ENCODE results near the gene CREBBP.

The CREBBP gene

GRCh38 chr16:3879887-3880564 lies 487 bp downstream of the CREBBP start:
- DNase-seq (ENCODE audit: low spot score), result peak; percentile 69

DNA sequence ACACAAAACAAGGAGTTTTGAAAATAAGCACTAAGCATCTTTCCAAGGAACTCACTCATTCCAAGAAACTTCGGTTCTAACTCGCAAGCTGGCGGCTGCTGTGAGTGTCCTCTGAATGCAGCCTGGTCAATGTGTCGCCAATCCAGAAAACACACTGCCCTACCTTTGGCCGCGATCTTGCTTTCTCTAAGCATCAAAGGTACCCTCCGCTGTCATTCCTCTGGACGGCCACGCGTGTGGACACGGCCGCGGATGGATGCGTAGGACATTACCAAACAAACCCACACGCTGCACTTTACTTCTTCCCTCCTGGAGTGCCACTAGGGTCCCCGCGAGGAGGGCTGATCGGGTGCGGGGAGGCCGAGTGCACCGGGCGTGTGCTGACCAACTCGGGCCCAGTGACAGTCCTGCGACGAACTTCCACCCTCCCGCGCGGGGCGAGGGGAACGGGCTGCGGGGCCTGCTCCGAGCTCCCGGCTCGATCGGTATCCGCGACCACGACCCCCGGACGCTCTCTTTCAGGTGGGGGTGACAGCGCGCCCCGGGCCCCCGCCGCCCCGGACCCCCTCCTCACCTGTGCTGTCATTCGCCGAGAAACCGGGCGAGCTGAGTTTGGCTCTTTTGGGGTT lies 1.1 kb downstream of the CREBBP start:
- DNase-seq (ENCODE audit: low spot score), result peak; percentile 43

GRCh38 chr16:3878610-3879009 lies 1.9 kb downstream of the CREBBP start:
- peak; percentile 26 for DNase-seq (ENCODE audit: low spot score)

GRCh38 chr16:3876695-3877094 lies 3.8 kb downstream of the CREBBP start:
- peak; percentile 77 for DNase-seq (ENCODE audit: low spot score)

GRCh38 chr16:3876160-3876559 lies 4.4 kb downstream of the CREBBP start:
- no peak for DNase-seq (ENCODE audit: low spot score)

DNA sequence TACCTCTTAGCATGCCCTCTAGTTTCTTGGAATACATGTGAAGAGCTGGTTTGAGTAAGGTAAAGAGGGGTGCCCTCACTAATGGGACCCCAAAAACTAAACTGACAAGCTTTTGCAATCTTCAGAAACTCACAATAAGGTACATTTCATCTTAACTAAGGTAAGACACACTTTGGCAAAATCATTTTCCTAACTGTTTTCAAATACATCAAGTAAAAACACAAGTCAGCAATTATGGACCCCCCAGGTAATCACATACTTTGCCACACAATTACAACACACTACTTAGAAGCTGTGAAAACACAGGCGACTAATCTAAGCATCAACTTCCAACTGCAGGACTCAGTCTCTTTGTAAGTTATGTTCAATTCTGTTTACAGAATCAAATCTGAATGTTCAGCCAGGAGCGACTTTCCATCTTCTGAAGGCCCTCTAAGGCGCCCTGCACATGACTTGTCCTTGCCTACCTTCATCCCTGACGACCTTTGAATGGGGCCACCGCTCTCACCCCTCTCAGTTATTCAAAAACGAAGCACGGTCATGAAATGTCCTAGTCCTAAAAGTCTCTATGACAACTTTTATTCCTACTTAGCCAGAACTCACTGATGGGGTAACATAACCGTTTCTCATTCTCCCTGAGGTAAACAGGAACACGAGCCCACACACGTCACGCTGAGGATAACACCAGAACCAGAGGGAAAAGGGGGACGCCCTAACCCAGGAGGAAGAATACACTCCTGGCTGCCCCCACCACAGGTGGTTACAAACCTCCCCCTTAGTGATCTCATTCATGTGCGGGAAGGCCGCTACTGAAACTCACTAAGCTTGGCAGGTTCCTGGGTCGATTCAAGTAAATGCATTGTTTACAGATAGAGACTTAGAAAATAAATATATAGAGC lies 5.5 kb downstream of the CREBBP start:
- no peak for DNase-seq (ENCODE audit: low spot score)

DNA sequence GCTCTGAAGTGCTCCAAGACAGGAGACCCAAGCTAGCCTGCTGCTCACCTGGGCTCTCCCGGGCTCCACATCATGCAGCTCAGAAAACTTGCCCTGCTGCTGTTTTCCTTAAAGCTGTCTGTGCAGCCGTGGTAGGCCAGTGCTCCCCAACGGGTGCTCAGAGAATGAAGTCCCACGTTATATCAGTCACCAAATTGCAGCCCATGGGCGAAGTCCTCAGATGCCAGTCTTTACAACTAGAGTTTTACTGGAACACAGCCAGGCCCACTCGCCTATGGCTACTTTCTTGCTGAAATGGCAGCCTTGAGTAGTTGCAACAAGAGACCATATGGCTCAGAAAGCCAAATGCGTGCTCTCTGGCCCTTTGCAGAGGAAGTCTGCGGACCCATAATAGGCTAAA lies 6.3 kb downstream of the CREBBP start:
- no peak for DNase-seq (ENCODE audit: low spot score)

DNA sequence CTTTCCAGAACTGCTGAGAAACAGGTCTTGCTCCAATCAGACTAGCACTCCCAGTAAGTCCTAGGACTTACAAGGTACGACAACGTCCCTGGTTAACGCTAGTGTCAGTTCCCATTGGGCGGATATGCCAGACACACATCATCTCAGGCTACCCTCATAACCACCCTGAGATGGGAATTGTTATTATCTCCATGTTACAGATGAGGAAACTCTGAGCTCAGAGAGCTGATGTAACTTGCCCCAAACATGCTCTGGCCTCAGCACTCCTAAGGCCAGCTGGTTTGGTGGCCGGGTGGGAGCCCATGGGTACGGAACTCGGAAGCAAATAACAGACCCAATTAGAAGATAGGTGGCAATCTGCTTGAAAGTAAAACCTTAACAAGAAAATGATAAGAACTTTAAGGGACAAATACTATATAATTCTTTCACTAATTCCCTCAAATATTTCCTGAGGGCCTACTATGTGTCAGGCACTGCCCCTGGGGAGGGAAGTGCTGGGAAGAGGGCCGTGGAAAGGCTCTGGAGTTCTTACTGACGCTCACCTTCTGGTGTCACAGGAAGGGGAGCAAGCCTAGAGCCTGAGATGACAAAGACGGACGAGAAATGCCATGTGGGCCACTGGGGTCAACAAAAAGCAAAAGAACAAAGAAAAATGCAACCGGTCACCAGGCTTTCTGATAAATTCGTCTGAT lies 6.9 kb downstream of the CREBBP start:
- no peak for DNase-seq (ENCODE audit: low spot score)

DNA sequence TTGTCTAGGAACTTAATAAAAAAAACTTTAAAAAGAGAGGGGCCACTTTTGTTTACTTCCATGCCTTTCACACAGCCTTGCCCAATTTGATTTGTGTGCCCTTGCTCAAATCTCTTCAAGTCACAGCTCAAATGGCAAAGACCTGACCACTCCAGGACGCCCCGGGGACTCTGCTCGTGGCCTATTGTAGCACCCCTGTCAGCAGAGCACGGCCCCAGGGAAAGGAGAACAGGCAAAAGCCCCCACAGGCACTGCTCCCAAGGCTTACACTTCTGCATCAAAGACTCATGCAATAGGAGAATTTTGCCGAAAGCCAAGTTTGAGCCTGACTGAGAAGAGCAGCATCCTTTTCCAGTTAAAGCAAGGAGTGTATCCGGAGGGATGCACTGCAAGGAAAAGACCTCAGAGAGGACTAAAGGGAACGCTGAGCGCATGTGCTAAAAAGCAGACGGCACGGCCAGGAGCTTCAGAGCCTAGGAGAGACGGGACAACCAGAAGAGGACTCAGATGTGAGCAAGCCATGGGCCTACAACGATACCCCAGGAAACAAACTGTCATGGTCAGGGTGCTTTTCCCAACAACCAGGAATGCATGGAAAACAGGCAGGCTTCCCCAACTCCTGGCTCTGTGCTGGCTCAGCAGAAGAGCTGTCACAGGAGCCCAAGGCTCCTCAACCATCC lies 8.2 kb downstream of the CREBBP start:
- no peak for DNase-seq (ENCODE audit: low spot score)

GRCh38 chr16:3868967-3869366 lies 11.5 kb downstream of the CREBBP start:
- DNase-seq (ENCODE audit: low spot score), result no peak

GRCh38 chr16:3868556-3868955 lies 12.0 kb downstream of the CREBBP start:
- DNase-seq (ENCODE audit: low spot score), result no peak

GRCh38 chr16:3866703-3867431 lies 13.6 kb downstream of the CREBBP start:
- no peak for DNase-seq (ENCODE audit: low spot score)

- DNase-seq (ENCODE audit: low spot score), result no peak
These were observed 15.3 kb downstream of the CREBBP start for GRCh38 chr16:3865241-3865640.

DNA sequence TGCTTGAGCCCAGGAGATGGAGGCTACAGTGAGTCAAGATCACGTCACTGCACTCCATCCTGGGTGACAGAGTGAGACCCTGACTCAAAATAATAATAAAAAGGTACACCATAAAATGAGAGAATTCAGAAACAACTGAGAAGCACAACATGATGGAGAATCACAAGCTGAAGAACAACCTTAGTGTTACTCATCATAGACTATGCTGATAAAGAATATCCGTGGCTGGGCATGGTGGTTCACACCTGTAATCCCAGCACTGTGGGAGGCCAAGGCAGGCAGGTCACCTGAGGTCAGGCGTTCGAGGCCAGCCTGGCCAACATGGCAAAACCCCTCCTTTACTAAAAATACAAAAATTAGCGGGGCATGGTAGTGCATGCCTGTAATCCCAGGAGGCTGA lies 16.0 kb downstream of the CREBBP start:
- no peak for DNase-seq (ENCODE audit: low spot score)

- no peak for DNase-seq (ENCODE audit: low spot score)
These were observed 16.9 kb downstream of the CREBBP start for GRCh38 chr16:3863587-3863986.

- no peak for DNase-seq (ENCODE audit: low spot score)
These were observed 18.6 kb downstream of the CREBBP start for GRCh38 chr16:3861808-3862451.

DNA sequence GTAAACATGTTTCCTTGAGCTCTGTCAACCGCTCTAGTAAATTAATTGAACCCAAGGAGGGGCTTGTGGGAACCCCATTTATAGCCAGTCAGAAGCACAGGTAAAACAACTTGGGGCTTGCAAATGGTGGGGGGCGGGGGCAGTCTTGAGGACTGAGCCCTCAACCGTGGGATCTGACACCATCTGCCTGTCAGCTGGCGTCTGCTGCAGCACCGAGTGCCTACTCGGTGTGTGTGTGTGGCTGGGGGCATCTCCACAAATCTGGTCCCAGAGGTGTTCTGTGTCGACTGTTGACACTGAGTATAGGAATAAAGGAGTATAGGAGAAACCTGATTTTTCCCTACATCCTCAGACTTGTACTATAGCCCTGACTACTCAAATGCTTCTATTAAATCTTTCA lies 20.6 kb downstream of the CREBBP start:
- DNase-seq (ENCODE audit: low spot score), result no peak

GRCh38 chr16:3858801-3859200 lies 21.7 kb downstream of the CREBBP start:
- no peak for DNase-seq (ENCODE audit: low spot score)

GRCh38 chr16:3857189-3858043 lies 23.1 kb downstream of the CREBBP start:
- DNase-seq (ENCODE audit: low spot score), result no peak
